ENCODE measurements around the gene SDK1.

- TF ChIP-seq CTCF (tag by site-specific recombination; IDR thresholded peaks at IDR 0.05) (no peak), ZNF239 (tag by site-specific recombination; IDR thresholded peaks at IDR 0.05) (no peak), ZNF623 (tag by site-specific recombination; IDR thresholded peaks at IDR 0.05) (no peak), ZNF121 (tag by site-specific recombination; IDR thresholded peaks at IDR 0.05) (no peak), ZBTB49 (tag by site-specific recombination; IDR thresholded peaks at IDR 0.05; ENCODE audit: low read depth) (no peak), ZNF311 (tag by site-specific recombination; IDR thresholded peaks at IDR 0.05; ENCODE audit: borderline replicate concordance) (no peak), YY1 (tag by site-specific recombination; IDR thresholded peaks at IDR 0.05) (no peak), ZNF76 (tag by site-specific recombination; IDR thresholded peaks at IDR 0.05; ENCODE audit: borderline replicate concordance, low read depth) (no peak), SCRT1 (tag by site-specific recombination; IDR thresholded peaks at IDR 0.05; ENCODE audit: borderline replicate concordance) (no peak), SP2 (tag by site-specific recombination; IDR thresholded peaks at IDR 0.05) (no peak), ATF2 (tag by site-specific recombination; IDR thresholded peaks at IDR 0.05; ENCODE audit: low read depth) (no peak), MYNN (tag by site-specific recombination; IDR thresholded peaks at IDR 0.05; ENCODE audit: borderline replicate concordance) (no peak), ZNF621 (tag by site-specific recombination; IDR thresholded peaks at IDR 0.05) (no peak)
Measured at GRCh38 chr7:3909128-3909527, 608.1 kb downstream of the SDK1 start.

Data from HEK293 (cell line).